DMS53 treated with DMSO at 0.1 percent for 48 hours (cell line): Measurements from ENCODE around the gene HDGF.

Experiments
- DNase-seq: peaks from one replicate; lab custom pipeline; 2025; ENCODE audit not compliant: unreplicated experiment; lab: John Stamatoyannopoulos, UW

HDGF gene

GRCh38 chr1:156746728-156747631 is 4.5 kb downstream of the HDGF start:
- DNase-seq = peak; percentile 35

DNA sequence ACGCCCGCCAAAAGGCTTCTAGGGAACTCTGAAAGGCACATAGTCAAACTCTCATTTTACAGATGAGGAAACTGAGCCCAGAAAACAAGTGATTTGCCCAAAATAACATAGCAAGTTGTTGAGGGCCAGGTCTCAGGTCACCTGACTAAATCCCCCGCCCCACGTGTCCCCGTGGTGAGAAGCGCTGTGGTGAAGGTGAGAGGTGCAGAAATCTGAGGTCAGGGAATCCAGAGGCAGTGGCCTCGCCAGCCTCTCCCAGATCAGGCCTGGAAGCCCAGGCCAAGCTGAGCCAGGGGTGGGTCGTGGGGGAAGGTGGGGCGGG is 5.1 kb downstream of the HDGF start:
- no peak for DNase-seq

DNA sequence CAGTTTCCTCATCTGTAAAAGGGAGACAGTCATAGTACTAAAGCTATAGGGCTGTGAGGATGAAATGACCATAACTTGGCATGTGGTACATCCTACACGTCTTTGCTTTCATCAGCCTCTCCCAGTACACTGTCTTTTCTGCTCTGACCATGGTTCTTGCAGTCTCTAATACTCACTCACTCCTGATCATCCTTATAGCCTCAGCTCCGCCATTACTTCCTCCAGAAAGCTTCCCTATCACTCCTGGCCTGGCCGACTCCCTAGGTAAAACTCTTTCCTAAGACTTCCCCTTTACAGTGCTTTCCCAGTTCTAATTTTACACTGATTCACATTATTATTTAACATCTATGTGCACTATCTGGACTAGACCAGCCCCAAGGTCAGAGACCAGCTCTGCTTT is 5.6 kb downstream of the HDGF start:
- DNase-seq = no peak

GRCh38 chr1:156744786-156745419 is 6.6 kb downstream of the HDGF start:
- DNase-seq = no peak

- no peak for DNase-seq
Measured at GRCh38 chr1:156744344-156744743, 7.1 kb downstream of the HDGF start.

- no peak for DNase-seq
Measured at GRCh38 chr1:156743367-156744302, 7.8 kb downstream of the HDGF start.

GRCh38 chr1:156742801-156743200 is 8.7 kb downstream of the HDGF start:
- no peak for DNase-seq

DNA sequence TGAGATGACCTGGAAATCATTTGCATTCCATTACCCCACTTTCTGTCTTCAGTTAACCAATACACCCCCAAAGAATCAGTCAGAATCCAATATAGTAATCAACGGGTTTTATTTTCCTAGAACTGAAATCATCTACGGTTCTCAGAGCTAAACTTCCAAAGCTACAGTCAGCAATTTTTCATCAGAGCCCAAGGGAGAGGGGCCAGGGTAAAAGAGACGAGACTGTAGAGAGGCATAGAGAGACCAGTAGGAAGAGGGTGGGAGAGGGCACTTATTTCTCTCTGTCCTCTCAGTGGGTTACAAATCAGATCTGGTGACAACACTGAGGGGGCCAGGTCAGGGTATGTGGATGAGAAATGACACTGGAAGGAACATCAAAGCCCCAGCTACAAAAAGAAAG is 9.5 kb downstream of the HDGF start:
- DNase-seq = no peak

DNA sequence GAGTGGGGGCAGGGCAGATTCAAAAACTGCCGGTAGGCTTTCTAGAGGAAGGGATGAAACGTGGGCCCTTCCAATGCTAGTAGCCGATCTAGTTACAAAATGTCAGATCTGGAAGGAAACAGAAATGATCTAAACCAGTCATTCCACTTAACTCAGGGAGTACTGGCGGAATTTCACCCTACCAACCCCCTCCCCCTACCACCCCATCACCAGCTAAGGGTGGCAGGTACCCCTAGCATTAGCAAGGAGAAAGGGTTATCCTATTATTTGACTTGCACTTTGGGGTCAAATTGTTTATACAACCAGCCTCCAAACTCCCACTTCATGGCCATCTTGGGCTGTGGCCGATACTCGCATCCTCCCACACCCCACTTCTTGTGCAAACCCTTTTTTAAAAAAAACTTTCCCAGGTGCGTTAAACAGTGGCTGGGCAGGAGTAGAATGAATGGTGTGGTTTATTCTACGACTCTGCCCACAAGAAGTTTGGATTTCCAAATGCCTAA is 9.9 kb downstream of the HDGF start:
- DNase-seq = no peak

DNA sequence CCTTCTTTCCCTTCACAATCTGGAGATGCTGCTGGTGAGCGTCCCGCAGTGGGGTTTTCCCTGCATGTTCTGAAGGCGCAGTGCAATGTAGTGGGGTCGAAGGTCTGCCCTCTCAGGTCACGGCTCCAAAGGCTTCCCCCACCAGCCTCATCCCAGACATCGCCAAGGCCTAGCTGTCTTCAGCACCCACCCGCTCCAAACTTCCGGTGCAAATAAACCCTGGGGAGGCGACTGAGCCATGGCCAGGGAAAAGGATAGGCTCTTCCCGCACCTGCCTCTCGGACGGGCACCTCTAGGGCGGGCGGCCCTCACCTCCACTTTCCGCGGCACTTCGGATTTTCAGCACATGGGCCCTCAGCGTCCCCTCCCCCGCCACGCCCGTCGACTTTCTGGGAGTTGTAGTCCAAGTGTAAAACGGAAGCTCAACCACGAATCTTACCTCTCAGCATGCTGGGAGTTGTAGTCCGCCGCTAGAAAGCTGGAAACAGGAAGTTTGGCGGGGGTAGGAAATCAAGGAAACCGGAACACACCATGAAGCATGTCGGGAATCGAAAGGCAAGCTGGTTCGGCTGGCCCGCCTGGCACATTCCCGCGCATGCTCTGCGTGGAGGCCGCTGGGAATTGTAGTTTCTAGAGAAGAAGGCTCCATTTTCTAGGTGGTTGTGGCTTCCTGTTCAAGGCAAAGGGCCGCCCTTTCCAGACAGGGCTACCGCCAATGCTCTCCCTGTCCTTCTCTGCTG is 10.6 kb downstream of the HDGF start, which contains the start of gene MRPL24:
Gene MRPL24 (minus strand): TSS at position 348 of the 740 bp plus-strand sequence. CDS start 2,384 bp downstream, outside the sequence.
- peak; percentile 99 for DNase-seq

DNA sequence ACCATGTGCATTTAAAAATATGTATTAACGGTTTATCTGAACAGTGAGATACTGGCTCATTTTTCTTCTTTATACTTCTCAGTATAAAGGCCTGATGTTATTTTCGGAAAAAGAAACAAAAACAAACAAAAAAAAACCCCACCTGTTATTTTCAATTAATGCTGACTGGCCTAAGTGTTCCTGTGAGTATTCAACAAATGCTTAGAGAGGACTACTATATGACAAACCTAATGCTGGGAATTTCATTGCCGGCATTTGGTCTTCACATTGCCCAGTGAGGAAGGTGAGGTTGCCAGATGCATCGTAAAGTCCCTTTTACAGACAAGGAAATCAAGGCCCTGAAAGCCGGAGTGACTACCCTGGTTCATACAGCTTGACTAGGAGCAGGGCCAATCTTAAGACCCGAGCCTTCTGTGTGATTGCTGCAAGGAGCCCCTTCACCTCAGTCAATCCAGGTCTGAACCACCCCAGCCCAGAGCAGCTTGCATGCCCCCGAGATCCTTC is 11.2 kb downstream of the HDGF start:
- DNase-seq = peak; percentile 27

DNA sequence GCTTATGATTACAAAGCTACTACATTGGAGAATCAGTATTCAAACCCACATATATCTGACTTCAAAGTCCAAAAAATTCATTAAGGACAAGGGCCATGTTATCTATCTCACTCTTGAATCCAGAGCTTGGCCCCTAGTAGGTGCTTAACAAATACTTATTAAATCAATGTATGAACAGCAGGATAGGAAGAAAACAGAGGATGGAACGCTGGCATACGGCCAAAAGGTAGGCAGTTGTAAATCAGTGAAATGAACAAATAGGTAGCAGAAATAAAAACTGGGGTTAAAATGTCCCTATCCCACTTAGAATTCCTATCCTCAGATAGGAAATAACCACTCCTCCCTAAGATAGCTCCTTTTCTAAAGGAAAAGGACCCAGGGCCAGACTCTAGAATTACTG is 12.6 kb downstream of the HDGF start:
- no peak for DNase-seq

DNA sequence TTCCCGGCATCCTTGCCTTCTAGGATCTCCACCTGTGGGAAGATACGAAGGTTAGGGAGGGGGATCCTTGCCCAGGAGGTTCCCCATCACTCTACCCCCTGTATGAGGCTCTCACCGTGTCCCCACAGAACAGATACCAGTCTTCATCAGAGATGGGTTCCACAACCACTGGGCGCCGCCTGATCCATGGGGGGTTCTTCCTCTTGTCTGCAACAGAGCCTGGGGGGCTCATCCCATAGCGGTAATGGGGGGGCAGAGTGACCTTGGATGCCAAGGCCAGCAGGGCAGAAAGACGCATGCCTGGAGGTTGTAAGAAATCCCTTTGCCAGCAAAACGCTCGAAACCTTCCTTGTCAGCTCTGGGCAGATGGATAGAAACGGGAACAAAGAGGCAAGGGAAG is 13.1 kb downstream of the HDGF start:
- DNase-seq = no peak

- no peak for DNase-seq
Measured at GRCh38 chr1:156733989-156734584, 17.4 kb downstream of the HDGF start.

DNA sequence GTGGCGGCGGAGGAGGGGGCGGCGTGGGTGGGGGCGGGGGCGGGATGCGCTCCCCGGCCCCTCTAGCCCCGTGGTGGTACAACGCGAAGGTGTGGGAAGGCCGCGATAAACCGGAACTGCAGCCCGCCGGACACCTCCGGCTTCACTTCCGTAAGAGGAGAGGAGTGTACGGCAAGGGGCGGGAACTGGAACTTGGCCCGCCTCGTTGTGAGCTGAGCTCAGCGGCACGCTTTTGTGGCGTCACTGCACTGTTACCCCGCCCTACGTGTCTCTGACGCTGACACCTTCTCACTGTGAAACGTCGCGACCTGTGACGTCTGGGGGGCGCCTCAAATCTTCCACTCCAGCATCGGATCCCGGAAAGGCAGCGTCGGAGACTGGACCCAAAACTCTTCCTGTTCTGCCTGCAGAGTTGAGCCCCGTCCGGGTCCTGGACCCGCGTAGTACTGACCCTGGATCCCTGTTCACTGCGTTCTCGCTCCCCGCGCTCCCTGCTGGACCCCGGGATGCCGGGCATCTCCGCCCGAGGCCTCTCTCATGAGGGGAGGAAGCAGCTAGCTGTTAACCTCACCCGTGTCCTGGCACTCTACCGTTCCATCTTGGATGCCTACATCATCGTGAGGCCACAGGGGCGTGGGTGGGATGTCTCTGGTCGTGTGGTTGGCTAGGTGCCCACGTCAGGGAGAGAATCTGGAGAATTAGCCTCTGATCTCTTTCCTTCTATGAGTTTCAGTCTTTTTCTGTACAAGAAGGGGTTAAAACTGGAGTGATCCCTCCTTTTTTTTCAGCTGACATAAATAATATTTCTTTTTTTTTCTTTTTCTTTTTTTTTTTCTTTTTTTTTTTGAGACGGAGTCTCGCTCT is 22.6 kb downstream of the HDGF start, which contains the start of gene ISG20L2:
Gene ISG20L2 (minus strand): TSS at position 168 of the 864 bp plus-strand sequence. CDS start 1,114 bp downstream, outside the sequence.
- DNase-seq = peak; percentile 95

DNA sequence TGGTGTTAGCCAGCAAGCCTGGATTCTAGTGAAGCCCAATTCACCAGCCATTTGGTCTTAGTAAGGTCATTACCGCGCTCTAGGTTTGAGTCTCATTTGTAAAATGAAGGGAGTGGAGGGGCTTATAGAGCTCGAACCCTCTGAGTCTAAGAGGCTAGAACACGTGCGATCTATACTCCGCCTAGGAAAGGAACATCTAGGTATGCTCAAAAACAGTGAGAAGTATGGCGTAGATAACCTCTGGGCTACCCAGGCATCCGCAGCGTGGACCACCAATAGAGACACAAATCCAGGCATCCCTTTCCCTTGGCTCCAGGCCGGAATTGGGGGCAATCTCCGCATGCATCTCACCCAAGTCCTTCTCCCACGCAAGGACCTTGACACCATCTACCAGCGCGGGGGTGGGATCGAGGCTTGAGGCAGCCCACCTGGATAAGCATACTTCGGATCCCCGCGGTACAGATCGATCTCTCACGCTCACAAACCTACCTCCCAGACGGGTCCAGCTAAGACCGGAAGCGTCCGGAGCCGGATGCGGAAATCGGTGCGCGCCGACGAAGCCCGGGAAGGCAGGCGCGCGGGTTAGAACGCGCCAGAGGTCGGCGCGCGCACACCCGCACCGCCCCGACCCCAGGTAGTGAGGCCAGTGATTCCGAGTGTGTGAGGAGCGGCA is 23.4 kb downstream of the HDGF start, which contains the start of gene METTL25B:
Gene METTL25B (plus strand): TSS at position 544 of the 673 bp plus-strand sequence. CDS start 636 bp downstream, outside the sequence.
- peak; percentile 72 for DNase-seq

- no peak for DNase-seq
Measured at GRCh38 chr1:156727492-156727891, 24.0 kb downstream of the HDGF start.
